HepG2 (cell line): Measurements from ENCODE around the gene SMTN. TPM values are rescaled to one million over a fixed set of nuclear protein-coding genes. Genes with fewer than 3 reads are reported as not detected.

Experiments
- AFF4 ChIP-seq: sonication (generic); formaldehyde crosslinking; IDR thresholded peaks from 2 replicates; pipeline ENCODE4 v1.4.0; 2020; ENCODE audit warnings: missing genetic modification reagents
- ARHGAP35 ChIP-seq: sonication (generic); formaldehyde crosslinking; IDR thresholded peaks from 2 replicates; pipeline ENCODE4 v1.9.0; 2022; ENCODE audit warnings: mild to moderate bottlenecking, inconsistent platforms, moderate library complexity, missing genetic modification reagents, borderline replicate concordance
- GATAD2A ChIP-seq: IDR thresholded peaks from 2 replicates; pipeline ENCODE4 v1.6.1; 2016
- GLMP ChIP-seq: sonication (generic); formaldehyde crosslinking; IDR thresholded peaks from 2 replicates; pipeline ENCODE4 v1.9.0; 2021; ENCODE audit warnings: missing genetic modification reagents, mild to moderate bottlenecking, borderline replicate concordance
- KDM2A ChIP-seq: sonication (generic); formaldehyde crosslinking; IDR thresholded peaks from 2 replicates; pipeline ENCODE4 v1.4.0; 2020; ENCODE audit warnings: low read depth, missing genetic modification reagents, borderline replicate concordance
- MTA3 ChIP-seq: sonication (generic); formaldehyde crosslinking; IDR thresholded peaks from 2 replicates; pipeline ENCODE4 v1.4.0; 2020; ENCODE audit warnings: missing genetic modification reagents
- MZF1 ChIP-seq: sonication (generic); formaldehyde crosslinking; IDR thresholded peaks from 2 replicates; pipeline ENCODE4 v1.8.1; 2023; ENCODE audit warnings: mild to moderate bottlenecking, missing genetic modification reagents, borderline replicate concordance
- NR2F2 ChIP-seq: IDR thresholded peaks from 2 replicates; pipeline ENCODE4 v1.6.1; 2012; ENCODE audit warnings: low read depth, inconsistent platforms, borderline replicate concordance
- RBM22 ChIP-seq: fragments of 200-400 bp; formaldehyde crosslinking; optimal IDR thresholded peaks from 2 replicates; pipeline ENCODE3; 2017; ENCODE audit warnings: mild to moderate bottlenecking, low read length, moderate library complexity
- SP1 ChIP-seq, 2 experiments: fragments of 450-650 bp in 1 of 2; sonication (generic) in 1 of 2; formaldehyde crosslinking in 1 of 2; IDR thresholded peaks; 2 replicates each; pipeline versions ENCODE4 v1.4.0 to v1.6.1; 2016 to 2020; ENCODE audit warnings: missing genetic modification reagents in 1 of 2
- SUZ12 ChIP-seq: fragments of 150-350 bp; IDR thresholded peaks from 2 replicates; pipeline ENCODE4 v1.6.1; 2014; ENCODE audit warnings: low read depth, low read length
- ZFX ChIP-seq: sonication (generic); formaldehyde crosslinking; IDR thresholded peaks from 2 replicates; pipeline ENCODE4 v1.4.0; 2020; ENCODE audit warnings: mild to moderate bottlenecking, low read depth, missing genetic modification reagents, moderate library complexity
- ZFY ChIP-seq: sonication (generic); formaldehyde crosslinking; IDR thresholded peaks from 2 replicates; pipeline ENCODE4 v1.4.0; 2020; ENCODE audit warnings: missing genetic modification reagents
- ZNF256 ChIP-seq: sonication (generic); formaldehyde crosslinking; conservative IDR thresholded peaks from 2 replicates; pipeline ENCODE4 v1.4.0; 2020; ENCODE audit warnings: missing genetic modification reagents
- ZNF329 ChIP-seq: sonication (generic); formaldehyde crosslinking; IDR thresholded peaks from 2 replicates; pipeline ENCODE4 v1.9.0; 2021; ENCODE audit warnings: low read depth, mild to moderate bottlenecking, missing genetic modification reagents
- ZNF335 ChIP-seq: sonication (generic); formaldehyde crosslinking; IDR thresholded peaks from 2 replicates; pipeline ENCODE4 v1.4.0; 2020; ENCODE audit warnings: missing genetic modification reagents
- ZNF383 ChIP-seq: sonication (generic); formaldehyde crosslinking; IDR thresholded peaks from 2 replicates; pipeline ENCODE4 v1.4.0; 2020; ENCODE audit warnings: missing genetic modification reagents, mild to moderate bottlenecking, borderline replicate concordance
- ZNF564 ChIP-seq: sonication (generic); formaldehyde crosslinking; IDR thresholded peaks from 2 replicates; pipeline ENCODE4 v1.8.1; 2023; ENCODE audit warnings: mild to moderate bottlenecking, missing genetic modification reagents
- ZNF567 ChIP-seq: sonication (generic); formaldehyde crosslinking; IDR thresholded peaks from 2 replicates; pipeline ENCODE4 v1.8.1; 2023; ENCODE audit warnings: mild to moderate bottlenecking, missing genetic modification reagents, borderline replicate concordance
- polyA plus RNA-seq, 8 experiments: library from polyadenylated mRNA; depleted of rRNA in 3 of 8; stranded (reverse) in 7 of 8; unstranded in 1 of 8; fragments of >200 nt; fragmentation: Illumina TruSeq in 4 of 8; extraction: Trizol in 4 of 8; gene quantifications; 2 replicates each; pipeline versions ENCODE4 v1.2.1 to v1.2.3, GENCODE V29; 2011 to 2016; ENCODE audit warnings: low read depth in 4 of 8, missing spikeins in 1 of 8, mixed read lengths in 1 of 8; ENCODE audit not compliant: insufficient read depth in 1 of 8
- total RNA-seq, 5 experiments: library from RNA; depleted of rRNA; stranded (reverse); fragments of >200 nt; fragmentation: Illumina TruSeq; extraction: Trizol; gene quantifications; 2 replicates each; pipeline ENCODE4 v1.2.3, GENCODE V29; 2016; ENCODE audit warnings: low read depth in 1 of 5
- TF ChIP-seq, protein P1 (sequence below): sonication (generic); formaldehyde crosslinking; IDR thresholded peaks from 2 replicates; pipeline ENCODE4 v1.8.1; 2023; ENCODE audit warnings: mild to moderate bottlenecking, moderate library complexity, missing genetic modification reagents
- TF ChIP-seq, protein P2 (sequence below): sonication (generic); formaldehyde crosslinking; IDR thresholded peaks from 2 replicates; pipeline ENCODE4 v1.9.0; 2022; ENCODE audit warnings: missing genetic modification reagents, mild to moderate bottlenecking, borderline replicate concordance

SMTN gene
- total and polyA plus RNA-seq, 2 of the 13 experiments (the other 11 are each of a cell fraction or from before 2014, with no cell fraction given): 14.7 to 26.1 TPM

DNA sequence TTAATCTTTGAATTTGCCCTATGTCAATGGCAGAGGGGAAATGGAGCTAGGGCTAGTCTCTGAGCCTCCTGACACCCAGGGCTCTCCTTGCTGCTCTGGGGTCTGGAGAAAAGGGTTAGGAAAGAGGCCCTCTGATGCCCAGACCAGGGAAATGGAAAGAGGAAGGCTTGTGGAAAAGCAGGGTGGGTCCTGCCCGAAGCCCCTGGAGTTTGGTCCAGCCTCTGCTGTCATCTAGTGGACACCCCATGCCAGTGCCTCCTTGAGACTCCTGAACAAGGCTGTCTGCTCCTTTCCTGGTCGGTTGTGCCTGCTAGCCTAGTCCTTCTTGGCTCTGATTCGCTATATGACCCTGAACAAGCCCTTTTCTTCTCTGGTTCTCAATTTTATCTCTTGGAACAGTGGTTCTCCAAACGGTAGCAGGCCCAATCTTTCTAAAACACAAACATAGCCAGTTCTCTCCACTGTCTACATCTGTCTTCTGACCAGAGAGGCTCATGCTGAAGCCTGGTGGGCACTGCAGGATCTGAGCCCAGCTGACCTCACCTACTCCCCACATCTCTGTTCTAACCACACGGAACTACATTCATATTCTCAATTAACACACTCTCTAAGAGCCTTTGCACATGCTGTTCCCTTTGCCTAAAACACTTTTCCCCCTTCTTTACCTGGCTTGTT, 68.0 kb downstream of the SMTN start (continued):
- TF ChIP-seq ZNF383 (CRISPR knock-in tag) (no peak), ZFX (CRISPR knock-in tag) (no peak), SP1 (IDR thresholded peaks at IDR 0.05) (no peak), SP1 (CRISPR knock-in tag; IDR thresholded peaks at IDR 0.05) (no peak), NR2F2 (no peak), ZNF564 (no peak), ARHGAP35 (CRISPR knock-in tag) (no peak), RBM22 (no peak), ZNF329 (CRISPR knock-in tag) (no peak), MZF1 (no peak), MTA3 (no peak), ZNF256 (CRISPR knock-in tag) (no peak), SUZ12 (no peak), ZFY (CRISPR knock-in tag) (no peak; the same call in 1 of the 2 replicates), AFF4 (CRISPR knock-in tag) (no peak), ZNF567 (0 out of 2 replicates have a peak, but pooled peaks have one; percentile 53), KDM2A (CRISPR knock-in tag) (0 out of 2 replicates have a peak, but pooled peaks have one; percentile 50), ZNF335 (no peak), GATAD2A (CRISPR knock-in tag) (peak; percentile 35; the same call in 1 of the 2 replicates), GLMP (CRISPR knock-in tag) (no peak)
- TF ChIP-seq, protein P1, sequence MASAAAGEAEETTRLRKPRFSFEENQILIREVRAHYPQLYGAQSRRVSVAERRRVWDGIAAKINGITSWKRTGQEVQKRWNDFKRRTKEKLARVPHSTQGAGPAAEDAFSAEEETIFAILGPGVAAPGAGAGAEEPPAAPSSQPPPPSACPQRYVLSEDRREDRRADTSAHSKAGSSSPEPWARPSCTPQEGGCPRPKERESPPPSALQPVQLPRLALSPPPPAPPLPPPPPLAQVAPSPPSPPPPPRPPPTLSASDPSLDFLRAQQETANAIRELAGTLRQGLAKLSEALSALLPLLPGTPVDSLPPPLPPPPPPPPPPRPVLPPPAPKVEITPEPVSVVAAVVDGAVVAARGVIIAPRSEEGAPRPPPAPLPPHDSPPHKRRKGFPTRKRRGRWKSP: no peak
- TF ChIP-seq, protein P2, sequence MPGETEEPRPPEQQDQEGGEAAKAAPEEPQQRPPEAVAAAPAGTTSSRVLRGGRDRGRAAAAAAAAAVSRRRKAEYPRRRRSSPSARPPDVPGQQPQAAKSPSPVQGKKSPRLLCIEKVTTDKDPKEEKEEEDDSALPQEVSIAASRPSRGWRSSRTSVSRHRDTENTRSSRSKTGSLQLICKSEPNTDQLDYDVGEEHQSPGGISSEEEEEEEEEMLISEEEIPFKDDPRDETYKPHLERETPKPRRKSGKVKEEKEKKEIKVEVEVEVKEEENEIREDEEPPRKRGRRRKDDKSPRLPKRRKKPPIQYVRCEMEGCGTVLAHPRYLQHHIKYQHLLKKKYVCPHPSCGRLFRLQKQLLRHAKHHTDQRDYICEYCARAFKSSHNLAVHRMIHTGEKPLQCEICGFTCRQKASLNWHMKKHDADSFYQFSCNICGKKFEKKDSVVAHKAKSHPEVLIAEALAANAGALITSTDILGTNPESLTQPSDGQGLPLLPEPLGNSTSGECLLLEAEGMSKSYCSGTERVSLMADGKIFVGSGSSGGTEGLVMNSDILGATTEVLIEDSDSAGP (CRISPR knock-in tag): no peak
